Testis (tissue), 5 donors: ENCODE measurements around the gene SMURF1. TPM values are rescaled to one million over a fixed set of nuclear protein-coding genes. Genes with fewer than 3 reads are reported as not detected.

ENCODE experiments used
- DNase-seq: peaks from one replicate; pipeline ENCODE4 v3.0.0-alpha.2; 2019
- H3K27ac ChIP-seq, 2 donors: fragments of 200-600 bp; sonication (generic); one replicate each; pipeline ENCODE4 v1.5.1; 2019
- H3K27me3 ChIP-seq: fragments of 200-600 bp; sonication (generic); one replicate; pipeline ENCODE4 v1.5.1; 2019
- H3K36me3 ChIP-seq: fragments of 200-600 bp; sonication (generic); one replicate; pipeline ENCODE4 v1.5.1; 2017; ENCODE audit warnings: low read depth; ENCODE audit errors: missing control alignments
- H3K4me1 ChIP-seq: fragments of 200-600 bp; sonication (generic); one replicate; pipeline ENCODE4 v1.5.1; 2019
- H3K4me3 ChIP-seq, 2 donors: fragments of 200-600 bp; sonication (generic); one replicate each; pipeline ENCODE4 v1.5.1; 2017 to 2019
- H3K9me3 ChIP-seq: fragments of 200-600 bp; sonication (generic); one replicate; pipeline ENCODE4 v1.5.1; 2017
- CTCF ChIP-seq, 3 experiments: fragments of 450-650 bp in 2 of 3; fragments of 200-600 bp in 1 of 3; sonication (generic) in 1 of 3; IDR thresholded peaks; one replicate each; pipeline ENCODE4 v1.5.1; 2016 to 2019; ENCODE audit warnings: antibody characterized with exemption in 3 of 3, mild to moderate bottlenecking in 2 of 3, moderate library complexity in 1 of 3
- POLR2A ChIP-seq: fragments of 450-650 bp; IDR thresholded peaks from one replicate; pipeline ENCODE4 v1.6.1; 2017; ENCODE audit warnings: antibody characterized with exemption, mild to moderate bottlenecking, moderate library complexity
- WGBS, 2 donors: methylation state at CpG; one replicate each; pipeline ENCODE4 v1.1.5; 2018; 5-methylcytosine and 5-hydroxymethylcytosine counted together
- intact Hi-C: fragments of 100-400 bp; cut with DNase I; formaldehyde crosslinking; loops from one replicate; pipeline ENCODE4 v1.15.1; 2023; ENCODE audit warnings: low total_unique reads
- long read RNA-seq, 2 donors: transcript quantifications; one replicate each; lab custom pipeline, GENCODE V29; 2026
- polyA plus RNA-seq: library from polyadenylated mRNA; stranded (reverse); fragments of 350-450 nt; fragmentation: Illumina TruSeq; extraction: RNeasy Lipid Tissue Mini Kit (QIAGEN cat#74804); gene quantifications from one replicate; pipeline ENCODE4 v1.2.3, GENCODE V29; 2014; ENCODE audit warnings: low read depth, low replicate concordance; ENCODE audit not compliant: insufficient read depth
- total RNA-seq, 2 donors: library from RNA; depleted of rRNA; stranded (reverse); fragments of >200 nt; gene quantifications; one replicate each; pipeline ENCODE4 v1.2.3, GENCODE V29; 2016

Gene SMURF1
- total RNA-seq = 10 to 100 TPM; 34.5 to 46.9 TPM
- polyA plus RNA-seq = 79.5 TPM
- long read RNA-seq, donor 1, full-length matches to known transcripts = 2 of 2 reads
- long read RNA-seq, donor 1, partial matches to known transcripts = 0 of 2 reads
- long read RNA-seq, donor 1, other reads (novel, unspliced or antisense) = 0 of 2 reads
- long read RNA-seq, donor 2, full-length matches to known transcripts = 1 of 6 reads
- long read RNA-seq, donor 2, partial matches to known transcripts = 5 of 6 reads
- long read RNA-seq, donor 2, other reads (novel, unspliced or antisense) = 0 of 6 reads

- Histone ChIP-seq H3K36me3 (no peaks in the 10 kb centered on the region), H3K4me3 (peak within 1 kb of the TSS; percentile 90 to 99), H3K27ac (peak within 1 kb of the TSS; percentile 95 to 99), H3K9me3 (no peaks in the 10 kb centered on the region), H3K4me1 (peaks cover 26% of the 10 kb centered on the region), H3K27me3 (no peaks in the 10 kb centered on the region)
- DNase-seq = peak; percentile 60
- intact Hi-C loops = no loop called here
- 0 to 1% methylated on average over 7 to 31 of the region's 94 CpGs for WGBS, 2 donors
- TF ChIP-seq POLR2A (no peak), CTCF (IDR thresholded peaks at IDR 0.05) (no peak)
Measured at GRCh38 chr7:99143853-99144672, at the start of gene SMURF1. Gene SMURF1 (minus strand): TSS chr7:99144108. CDS start chr7:99143780, 328 bp downstream.

GRCh38 chr7:99191869-99192596, 48.1 kb upstream of the SMURF1 start:
- no peak for TF ChIP-seq CTCF (IDR thresholded peaks at IDR 0.05)
- TF ChIP-seq POLR2A = no peak
- Histone ChIP-seq H3K9me3 (no peaks in the 10 kb centered on the region), H3K4me1 (no peaks in the 10 kb centered on the region), H3K27ac (no peak overlapping the region), H3K36me3 (no peaks in the 10 kb centered on the region), H3K4me3 (no peak overlapping the region), H3K27me3 (no peaks in the 10 kb centered on the region)
- DNase-seq = no peak
- WGBS, 2 donors = 94% methylated on average over 5 of the region's 5 CpGs
- intact Hi-C loops = no loop called here

- Histone ChIP-seq H3K4me3 (no peak overlapping the region), H3K9me3 (no peaks in the 10 kb centered on the region), H3K4me1 (no peaks in the 10 kb centered on the region), H3K36me3 (no peaks in the 10 kb centered on the region), H3K27me3 (no peaks in the 10 kb centered on the region), H3K27ac (no peak overlapping the region)
- intact Hi-C loops = no loop called here
- no peak for DNase-seq
- TF ChIP-seq CTCF (IDR thresholded peaks at IDR 0.05) (no peak), POLR2A (no peak)
- WGBS, 2 donors = 72 to 79% methylated on average over 6 to 7 of the region's 7 CpGs
Measured at GRCh38 chr7:99190359-99191009, 46.6 kb upstream of the SMURF1 start.

GRCh38 chr7:99189222-99189621, 45.3 kb upstream of the SMURF1 start:
- TF ChIP-seq CTCF (IDR thresholded peaks at IDR 0.05) = no peak
- TF ChIP-seq POLR2A = no peak
- intact Hi-C loops = no loop called here
- DNase-seq = no peak
- 89 to 100% methylated on average over 1 of the region's 1 CpG for WGBS, 2 donors
- Histone ChIP-seq H3K27me3 (no peaks in the 10 kb centered on the region), H3K9me3 (no peaks in the 10 kb centered on the region), H3K36me3 (no peaks in the 10 kb centered on the region), H3K4me3 (no peak overlapping the region), H3K27ac (no peak overlapping the region), H3K4me1 (no peaks in the 10 kb centered on the region)
